GM18868 (cell line): ENCODE data around the gene SOS2.
"Not testable (repeated sequence)": the region's sequence is repeated elsewhere in the genome, so short reads cannot be mapped to it uniquely, and the experiment has no call there.

ENCODE experiments used
- ATAC-seq: cut with Tn5 transposase; IDR thresholded peaks from one replicate; pipeline ENCODE4 v1.9.1; 2021; ENCODE audit warnings: mild to moderate bottlenecking, moderate library complexity; ENCODE audit not compliant: unreplicated experiment

SOS2 gene

DNA sequence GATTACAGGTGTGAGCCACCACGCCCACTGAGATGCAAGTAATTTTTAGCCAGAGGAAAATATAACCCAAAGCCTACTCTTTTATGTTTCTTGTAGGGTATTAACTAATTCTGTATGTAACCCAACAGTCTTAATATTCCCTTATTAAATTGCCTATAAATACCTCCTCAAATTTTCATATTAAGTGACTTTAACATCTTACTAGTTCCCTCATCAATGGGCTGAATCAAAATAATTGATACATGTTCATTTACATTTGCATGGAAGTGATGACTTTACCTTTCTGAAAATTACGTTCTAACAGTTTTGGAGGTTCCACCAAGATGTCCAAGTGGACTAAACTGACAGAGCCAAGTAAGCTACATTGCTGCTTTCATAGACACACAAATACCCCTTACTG is 3.1 kb downstream of the SOS2 start:
- no peak for ATAC-seq

DNA sequence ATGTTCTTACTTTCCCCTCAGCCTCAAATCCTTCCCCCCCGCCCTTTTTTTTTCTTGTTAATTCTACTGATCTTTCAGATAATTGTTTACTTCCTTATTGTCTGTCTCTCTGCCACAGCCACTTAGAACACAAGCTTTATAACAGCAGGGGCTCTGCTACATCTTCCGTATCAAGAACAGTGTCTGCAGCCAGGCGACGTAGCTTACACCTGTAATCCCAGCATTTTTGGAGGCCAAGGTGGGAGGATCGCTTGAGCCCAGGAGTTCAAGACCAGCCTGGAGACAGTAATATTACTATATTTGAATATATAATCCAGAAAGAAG is 5.4 kb downstream of the SOS2 start:
- no peak for ATAC-seq

DNA sequence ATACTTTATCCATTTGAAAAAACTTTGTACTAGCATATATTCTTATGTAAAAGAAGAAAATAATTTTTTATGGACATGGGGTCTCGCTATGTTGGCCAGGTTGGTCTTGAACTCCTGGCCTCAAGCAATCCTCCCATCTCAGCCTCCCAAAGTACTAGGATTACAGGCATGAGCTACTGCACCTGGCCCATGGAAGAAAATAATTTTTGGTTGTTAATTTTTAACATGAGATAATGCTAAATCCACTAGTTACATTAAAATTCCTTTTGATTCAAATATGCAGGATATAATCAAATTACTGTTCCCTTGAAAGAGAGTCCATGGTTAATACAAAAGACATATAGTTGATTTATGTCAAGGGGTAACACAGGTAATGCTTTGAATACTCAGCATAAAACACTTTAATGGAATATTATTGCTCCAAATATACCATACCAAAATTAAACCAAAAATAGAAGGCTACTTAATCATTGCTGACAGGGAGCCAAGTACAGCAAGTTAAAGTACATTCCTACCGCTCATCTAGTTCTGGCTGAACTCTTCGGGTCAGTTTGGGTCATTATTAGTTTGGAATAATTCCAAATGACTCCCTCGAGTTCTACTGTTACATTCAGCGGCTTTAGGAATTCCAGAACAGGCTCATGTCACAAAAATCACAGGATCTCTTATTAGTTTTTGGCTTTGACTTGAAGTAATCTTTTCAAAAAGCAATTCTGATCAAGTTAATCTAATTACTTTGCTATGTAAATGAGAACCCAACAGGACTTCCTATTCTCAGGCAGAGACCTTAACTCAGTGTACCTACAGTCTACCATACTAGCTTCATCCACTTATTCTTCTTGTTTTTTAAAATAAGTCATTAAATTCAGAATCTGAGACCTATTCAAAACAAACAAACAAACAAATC is 6.1 kb downstream of the SOS2 start:
- no peak for ATAC-seq

DNA sequence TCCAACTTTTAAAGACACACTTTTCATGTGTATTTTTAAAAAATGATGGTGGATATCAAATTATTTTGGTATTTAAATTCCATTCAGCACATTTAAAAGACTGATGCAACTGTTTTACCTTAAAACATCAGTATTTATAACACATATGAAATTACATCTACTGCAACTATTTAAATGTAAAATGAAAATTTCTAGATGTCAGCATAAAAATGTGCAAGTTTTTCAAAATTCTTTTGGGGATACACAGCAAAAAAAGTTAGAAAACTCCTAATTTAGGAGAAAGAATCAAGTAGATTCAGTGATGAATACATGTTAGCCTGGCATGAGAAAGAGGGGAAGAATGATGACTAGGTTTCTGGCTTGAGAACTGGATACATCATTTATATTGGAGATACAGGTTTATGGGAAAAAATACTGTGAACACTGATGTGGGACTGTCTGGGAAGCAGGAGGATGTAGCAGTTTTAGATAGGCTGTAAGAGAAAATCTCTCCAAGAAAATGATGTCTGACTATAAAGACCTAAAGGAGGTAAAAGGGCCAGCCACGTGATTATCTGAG is 9.2 kb downstream of the SOS2 start:
- no peak for ATAC-seq

DNA sequence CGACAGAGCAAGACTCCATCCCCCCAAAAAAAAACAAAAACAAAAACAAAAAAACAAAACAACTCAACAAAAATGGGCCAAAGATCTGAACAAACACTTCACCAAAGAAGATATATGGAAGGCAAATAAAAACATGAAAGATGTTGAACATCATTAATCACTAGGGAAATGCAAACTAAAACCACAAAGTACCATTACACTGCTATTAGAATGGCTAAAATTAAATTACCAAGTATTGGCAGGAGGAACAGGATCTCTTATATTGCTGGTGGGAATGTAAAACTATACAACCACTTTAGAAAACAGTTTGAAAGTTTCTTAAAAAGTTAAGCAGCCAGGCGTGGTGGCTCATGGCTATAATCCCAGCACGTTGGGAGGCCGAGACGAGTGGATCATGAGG is 12.9 kb downstream of the SOS2 start:
- no peak for ATAC-seq

DNA sequence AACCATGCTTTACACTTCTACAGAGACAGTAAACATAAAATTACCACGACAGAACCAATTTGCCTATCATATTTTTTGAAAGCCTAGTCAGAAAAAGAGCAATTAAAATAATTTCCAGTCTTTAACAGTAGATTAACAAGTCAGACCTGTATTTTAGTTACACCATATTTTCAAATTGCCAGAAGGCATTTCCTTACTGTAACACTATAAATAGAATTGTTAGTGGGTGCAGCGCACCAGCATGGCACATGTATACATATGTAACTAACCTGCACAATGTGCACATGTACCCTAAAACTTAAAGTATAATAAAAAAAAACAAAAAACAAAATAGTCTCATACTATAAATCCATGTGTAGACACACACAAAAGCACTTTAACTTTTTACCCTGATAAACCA is 16.0 kb downstream of the SOS2 start:
- ATAC-seq: no peak

DNA sequence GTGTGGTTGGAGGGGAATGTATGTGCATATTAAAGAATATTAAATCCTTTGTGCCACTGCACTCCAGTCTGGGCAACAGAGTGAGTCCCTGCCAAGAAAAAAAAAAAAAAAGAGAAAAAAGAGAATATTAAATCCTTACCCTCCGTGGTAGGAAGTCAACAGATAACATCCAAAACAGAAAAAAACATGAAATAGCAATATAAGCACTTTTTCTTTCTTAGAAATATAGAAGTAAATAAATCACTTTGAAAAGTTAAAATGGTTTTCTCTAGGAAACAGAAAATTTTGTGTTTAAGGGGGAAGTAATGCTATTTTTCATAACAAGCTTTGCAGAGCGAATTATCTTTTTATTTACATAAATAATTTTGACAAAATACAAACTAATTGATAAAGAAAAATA is 17.6 kb downstream of the SOS2 start:
- no peak for ATAC-seq

DNA sequence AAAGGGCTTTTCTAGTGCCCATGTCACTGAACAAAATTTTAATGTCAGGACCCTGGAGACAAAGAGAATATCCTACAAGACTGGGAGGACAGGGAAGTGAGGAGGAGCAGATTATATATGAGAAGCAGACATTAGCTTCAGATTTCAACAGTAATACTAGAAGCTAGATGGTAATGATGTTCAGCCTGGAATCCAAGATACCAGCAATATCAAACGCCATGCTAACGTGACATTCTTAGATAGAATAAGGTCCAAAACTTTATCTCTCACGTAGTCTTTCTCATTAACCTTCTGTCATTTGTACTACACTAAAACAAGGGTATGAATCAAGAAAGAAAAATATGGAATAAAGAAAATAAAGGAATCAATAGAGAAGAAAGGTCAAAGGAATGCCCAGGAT is 18.7 kb downstream of the SOS2 start:
- no peak for ATAC-seq

DNA sequence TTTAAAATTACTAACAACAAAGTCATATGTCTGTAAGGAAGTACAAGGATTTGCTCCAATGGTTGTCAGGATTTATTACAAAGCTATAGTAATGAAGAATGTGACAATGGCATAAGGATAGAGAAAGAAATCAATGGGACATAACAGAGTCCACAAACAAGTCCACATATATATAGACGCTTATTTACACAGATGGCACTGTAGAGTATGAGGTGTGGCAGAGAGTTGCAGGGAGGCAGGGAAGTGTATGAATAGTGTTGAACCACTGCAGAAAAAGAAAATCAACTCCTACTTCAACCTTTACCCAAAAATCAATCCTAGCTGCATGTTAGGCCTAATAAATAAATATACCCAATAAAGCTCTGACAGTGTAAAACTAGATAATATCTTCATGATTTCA is 21.3 kb downstream of the SOS2 start:
- ATAC-seq: no peak

DNA sequence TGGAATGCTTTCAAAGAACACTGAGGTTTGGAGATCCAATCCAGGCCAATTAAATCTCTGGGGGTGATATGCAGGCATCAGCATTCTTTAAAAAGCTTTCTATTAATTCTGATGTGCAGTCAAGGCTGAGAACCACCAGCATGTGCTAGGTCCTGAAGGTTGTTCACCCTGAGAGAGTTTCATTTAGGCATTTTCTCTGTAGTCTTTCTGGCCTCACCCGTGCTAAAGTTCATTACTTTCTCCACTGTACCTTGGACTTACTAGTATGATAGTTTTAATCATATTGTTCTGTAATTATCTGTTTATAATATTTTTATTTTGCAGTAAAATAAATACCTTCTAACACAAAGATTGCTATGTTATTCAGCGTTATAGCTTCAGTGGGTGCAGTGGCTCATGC is 32.9 kb downstream of the SOS2 start:
- no peak for ATAC-seq

DNA sequence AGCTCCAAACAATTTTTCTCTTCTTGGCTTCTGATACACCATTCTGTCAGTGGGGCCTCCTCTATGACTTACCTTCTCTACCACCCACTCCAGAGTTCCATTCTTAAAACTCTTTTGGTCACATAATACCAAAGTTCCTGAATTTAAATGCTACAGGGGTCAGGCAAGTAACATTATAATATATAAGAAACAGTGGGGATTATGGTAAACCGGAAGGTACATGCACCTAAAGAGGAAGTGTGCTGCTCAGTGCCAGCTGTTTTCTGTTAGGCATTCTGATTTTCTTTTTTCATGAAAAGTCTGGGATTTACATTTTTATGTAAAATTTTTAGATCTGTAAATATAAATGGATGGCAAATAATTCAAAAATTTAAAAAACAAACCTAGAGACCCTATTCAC is 39.9 kb downstream of the SOS2 start:
- ATAC-seq: no peak

DNA sequence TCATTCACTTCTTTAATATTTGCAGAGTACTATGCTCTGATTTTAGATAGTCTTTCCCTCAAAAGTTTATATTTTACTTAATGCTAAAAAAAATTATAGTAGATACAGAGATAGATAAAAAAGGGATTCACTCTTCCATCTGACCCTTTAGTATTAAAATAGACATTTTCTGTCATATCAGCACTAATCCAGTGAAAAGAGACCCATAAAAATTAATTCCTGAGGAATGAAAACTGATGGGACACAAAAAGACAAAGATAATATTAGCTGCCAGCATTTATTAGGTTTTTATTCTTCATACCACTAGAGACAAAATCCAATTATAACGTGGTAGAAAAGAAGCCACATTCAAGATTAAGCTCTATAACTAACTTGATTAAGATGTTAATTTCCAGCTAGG is 45.3 kb downstream of the SOS2 start:
- ATAC-seq: no peak

DNA sequence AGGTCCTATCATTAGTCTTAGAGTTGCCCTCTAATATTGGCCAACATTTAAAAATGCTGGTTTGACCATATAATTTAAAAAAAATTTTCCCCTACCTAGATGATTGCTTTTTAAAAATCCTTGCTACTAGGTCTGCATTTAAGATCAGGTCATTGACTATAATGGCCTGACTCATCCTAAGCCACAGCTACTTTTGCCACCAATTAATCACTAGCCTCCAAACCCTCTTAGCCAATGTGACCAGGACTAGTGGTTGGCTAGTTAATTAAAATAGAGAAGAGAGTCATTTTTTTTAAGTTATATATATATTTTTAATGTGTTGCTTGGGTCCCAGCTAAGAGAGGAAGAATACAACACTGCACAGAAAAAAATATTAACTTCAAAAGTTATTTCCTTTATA is 57.5 kb downstream of the SOS2 start:
- no peak for ATAC-seq

DNA sequence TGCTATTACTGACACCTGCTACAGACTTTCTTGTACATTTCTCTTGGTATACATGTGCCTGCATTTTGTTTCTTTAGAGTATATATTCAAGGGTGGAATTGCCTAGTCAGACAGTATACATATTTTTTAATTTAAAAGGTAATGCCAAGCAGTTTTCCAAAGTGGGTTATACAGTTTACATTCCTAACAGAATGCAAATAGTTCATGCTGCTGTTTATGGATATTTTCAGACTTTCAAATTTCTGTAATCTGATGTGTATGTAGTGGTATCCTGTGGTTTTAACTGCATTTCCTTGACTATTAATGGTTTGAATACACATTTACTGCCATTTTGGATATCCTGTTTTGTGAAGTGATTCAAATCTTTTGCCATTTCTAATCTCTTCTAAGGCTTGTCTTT is 59.5 kb downstream of the SOS2 start:
- no peak for ATAC-seq

DNA sequence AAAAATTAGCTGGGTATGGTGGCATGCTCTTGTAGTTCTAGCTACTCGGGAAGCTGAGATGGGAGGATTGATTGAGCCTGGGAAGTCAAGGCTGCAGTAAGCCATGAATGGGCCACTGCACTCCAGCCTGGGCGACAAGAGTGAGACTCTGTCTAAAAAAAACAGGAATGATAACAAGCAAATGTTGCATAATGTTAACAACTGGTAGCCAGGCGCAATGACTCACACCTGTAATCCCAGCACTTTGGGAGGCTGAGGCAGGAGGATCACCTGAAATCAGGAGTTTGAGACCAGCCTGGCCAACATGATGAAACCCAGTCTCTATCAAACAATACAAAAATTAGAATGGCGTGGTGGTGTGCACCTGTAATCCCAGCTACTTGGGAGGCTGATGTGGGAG is 64.0 kb downstream of the SOS2 start:
- not testable (repeated sequence) for ATAC-seq

DNA sequence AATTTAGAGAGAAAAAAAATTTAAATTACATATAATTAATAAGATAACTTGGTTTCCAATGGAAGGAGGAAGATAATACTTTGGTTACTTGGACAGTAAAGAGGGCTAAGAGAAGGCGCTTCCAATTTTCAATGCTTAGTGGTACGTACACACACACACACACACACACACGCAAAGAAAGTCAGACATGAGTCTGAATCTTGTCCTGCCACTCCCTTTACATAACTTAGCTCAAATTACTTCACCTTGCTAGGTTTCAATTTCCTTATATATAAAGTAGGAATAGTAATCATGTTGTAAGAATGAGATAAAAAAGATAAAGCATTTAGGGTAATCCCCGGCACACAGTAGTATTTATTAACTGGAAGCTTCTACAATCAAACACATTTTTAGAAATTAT is 75.3 kb downstream of the SOS2 start:
- no peak for ATAC-seq

DNA sequence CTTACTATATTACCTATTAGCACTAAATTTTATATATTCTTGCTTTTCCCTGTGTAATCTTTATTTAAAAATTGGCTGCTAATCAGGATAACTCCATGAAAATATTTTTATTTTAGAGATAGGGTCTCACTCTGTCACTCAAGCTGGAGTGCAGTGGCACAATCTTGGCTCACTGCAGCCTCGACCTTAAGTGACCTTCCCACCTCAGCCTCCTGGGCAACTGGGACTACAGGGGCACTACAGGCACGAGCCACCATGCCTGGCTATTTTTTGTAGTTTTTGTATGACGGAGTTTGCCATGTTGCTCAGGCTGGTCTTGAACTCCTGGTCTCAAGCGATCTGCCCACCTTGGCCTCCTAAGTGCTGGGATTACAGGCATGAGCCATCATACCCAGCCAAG is 82.6 kb downstream of the SOS2 start:
- no peak for ATAC-seq

DNA sequence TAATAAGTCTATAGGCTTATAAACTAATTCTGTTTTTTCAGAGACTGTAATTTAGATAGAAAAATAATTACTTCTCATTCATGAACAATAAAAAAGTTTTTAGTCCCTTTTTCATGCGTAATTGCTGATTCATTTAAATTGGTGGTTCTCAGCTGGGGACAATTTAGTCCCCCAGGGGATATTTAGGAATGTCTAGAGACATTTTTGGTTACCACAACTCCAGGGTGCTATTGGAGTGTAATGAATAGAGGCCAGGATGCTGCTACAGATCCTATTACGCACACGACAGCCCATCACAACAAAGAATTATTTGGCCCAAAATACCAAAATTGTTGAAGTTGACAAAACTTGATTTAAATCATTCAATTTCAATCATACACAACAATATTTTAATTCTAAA is 92.2 kb downstream of the SOS2 start:
- no peak for ATAC-seq

DNA sequence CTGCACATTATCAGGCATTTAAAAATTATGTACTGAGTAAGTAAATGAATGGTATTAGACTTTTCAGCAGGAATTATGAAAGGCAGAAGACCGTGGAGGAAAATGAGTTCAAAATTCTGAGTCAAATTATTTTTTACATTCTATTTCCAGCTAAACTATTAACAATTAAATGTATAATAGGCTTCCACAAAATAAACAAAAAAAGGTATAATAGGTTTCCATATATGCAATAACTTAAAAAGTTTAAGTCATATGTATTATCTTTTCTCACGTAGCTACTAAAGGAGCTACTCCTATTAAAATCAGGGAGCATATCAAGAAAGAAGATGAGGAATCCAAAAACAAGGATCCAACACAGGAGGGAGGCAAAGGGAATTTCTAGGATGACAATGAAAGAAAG is 103.6 kb downstream of the SOS2 start:
- no peak for ATAC-seq

DNA sequence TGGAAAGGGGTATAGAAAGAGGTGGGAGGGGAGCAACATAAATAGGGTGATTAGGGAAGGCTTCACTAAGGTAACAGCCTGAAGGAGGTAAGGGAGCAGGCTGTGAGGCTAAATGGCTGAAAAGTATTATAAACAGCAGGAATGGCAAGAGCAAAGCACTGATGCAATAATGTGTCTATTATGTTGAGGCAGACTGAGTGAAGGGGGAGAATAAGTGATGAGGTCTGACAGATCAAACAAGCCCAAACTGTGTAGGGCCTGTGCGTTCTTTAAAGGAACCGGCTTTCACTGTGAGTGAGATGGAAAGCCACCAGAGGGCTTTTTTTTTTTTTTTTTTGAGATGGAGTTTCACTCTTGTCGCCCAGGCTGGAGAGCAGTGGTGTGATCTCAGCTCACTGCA is 108.3 kb downstream of the SOS2 start:
- ATAC-seq: no peak

DNA sequence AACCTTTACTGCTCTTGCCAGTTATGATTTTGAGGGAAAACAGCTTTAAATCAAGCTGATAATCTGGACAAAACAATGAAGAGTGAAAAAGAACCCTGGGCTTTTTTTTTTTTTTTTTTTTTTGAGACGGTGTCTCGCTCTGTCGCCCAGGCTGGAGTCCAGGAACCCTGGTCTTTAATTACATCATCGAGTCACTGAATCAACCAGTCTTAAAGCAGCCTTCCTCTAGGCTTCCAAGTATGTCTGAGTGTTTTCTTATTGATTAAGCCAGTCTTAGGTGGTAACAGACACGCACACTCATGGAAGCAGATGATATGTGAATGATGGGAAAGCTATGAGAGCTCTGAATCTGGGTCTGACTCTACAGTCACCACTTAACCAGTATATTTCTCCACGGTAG is 109.1 kb downstream of the SOS2 start:
- no peak for ATAC-seq

DNA sequence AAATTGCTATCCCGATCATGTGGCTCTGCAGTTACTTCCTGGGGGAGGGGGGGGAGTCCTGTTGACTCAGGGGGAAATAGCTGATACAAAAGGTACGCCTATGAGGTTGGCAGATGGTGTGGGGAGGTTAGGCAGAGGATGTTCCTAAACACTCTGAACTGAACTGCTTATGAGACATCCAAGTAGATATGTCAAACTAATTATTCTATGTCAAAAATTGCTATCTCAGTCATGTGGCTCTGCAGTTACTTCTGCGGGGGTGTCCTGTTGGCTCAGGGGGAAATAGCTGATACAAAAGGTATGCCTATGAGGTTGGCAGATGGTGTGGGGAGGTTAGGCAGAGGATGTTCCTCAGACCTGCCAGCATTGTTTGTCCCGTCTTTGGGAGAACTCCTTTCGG is 109.9 kb downstream of the SOS2 start:
- ATAC-seq: no peak

DNA sequence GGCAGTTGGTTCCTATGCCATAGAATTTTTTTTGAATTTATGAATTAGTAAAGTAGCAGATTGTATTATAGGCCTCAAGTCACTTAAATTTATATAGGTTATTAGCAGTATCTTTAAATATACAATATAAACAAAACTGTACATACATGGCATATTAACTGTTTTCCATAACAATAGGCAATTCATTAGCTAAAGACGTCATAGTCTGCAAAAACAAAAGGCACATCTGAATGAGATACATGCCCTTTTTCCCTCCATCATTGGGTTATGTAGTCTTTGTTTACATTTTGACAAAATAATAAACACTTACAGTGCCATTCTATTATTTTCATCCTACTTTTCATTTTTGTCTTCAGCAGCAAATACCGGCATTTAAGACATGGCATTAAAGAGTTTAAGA is 113.9 kb downstream of the SOS2 start:
- ATAC-seq: no peak
